ENCODE data around the gene PON2. TPM values are rescaled to one million over a fixed set of nuclear protein-coding genes. Genes with fewer than 3 reads are reported as not detected.

PON2 gene
- total RNA-seq, 2 experiments from 2014 or later = not detected

DNA sequence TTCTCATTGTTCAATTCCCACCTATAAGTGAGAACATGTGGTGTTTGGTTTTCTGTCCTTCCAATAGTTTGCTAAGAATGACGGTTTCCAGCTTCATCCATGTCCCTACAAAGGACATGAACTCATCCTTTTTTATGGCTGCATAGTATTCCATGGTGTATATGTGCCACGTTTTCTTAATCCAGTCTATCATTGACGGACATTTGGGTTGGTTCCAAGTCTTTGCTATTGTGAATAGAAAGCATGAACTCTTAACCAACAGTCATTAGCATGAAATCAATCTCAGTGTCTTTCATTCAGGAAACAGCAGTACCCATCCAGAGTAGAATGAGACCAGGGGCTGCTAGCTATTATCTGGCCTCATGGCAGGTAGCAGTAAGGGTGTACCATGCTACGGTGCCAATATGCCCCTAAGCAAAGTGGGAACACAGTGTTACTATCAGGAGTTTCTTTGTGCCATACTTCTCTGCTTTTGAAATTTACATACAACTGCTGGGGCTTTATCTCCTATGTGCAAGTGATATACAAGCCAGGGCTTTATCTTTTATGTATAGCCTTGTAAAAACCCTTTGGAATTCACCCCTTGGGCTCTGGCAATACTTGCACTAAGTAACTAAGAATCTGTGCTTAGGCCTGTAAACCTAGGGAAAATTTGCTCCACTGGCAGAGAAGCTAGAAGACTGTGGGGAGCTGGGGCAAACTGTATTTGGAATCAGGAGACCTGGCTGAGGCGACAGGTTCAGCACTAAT is 5.4 kb downstream of the PON2 start:
- ChIA-PET POLR2A (interaction anchor here (0.7 kb wide), 1 partner anchor 84 kb away, joined by 3 read pairs; no protein-coding TSS in a partner anchor), CTCF (ENCODE audit: unreplicated experiment) (no interaction called here)
- intact Hi-C loops (cut with micrococcal nuclease; ENCODE audit: unreplicated experiment) = no loop called here
- no peaks in the 10 kb centered on the region for H3K79me2 ChIP-seq (ENCODE audit: insufficient read depth, low read depth, low read length)
- no peaks in the 10 kb centered on the region for H3K36me3 ChIP-seq (ENCODE audit: insufficient read depth, low read length)
- no peak overlapping the region for H2AFZ ChIP-seq (ENCODE audit: low read length)
- H3K4me3 ChIP-seq (ENCODE audit: low read depth, low read length, poor library complexity, severe bottlenecking) = no peak overlapping the region
- H3K27ac ChIP-seq (ENCODE audit: low read depth, low read length, poor library complexity, severe bottlenecking) = no peak overlapping the region
- H3K9me2 ChIP-seq (ENCODE audit: insufficient read depth, low read length) = no peaks in the 10 kb centered on the region
- no peaks in the 10 kb centered on the region for H3K9me3 ChIP-seq (ENCODE audit: low read length)
- no TSS peak for BruUV-seq (replicated peaks)
- no peaks in the 10 kb centered on the region for H3K4me1 ChIP-seq (ENCODE audit: insufficient read depth, low read length, poor library complexity, severe bottlenecking)
- no peak for DNase-seq (ENCODE audit: low spot score)
- H4K20me1 ChIP-seq (ENCODE audit: insufficient read depth, low read length) = no peaks in the 10 kb centered on the region
- H3K4me2 ChIP-seq (ENCODE audit: low read length) = no peak overlapping the region
- TF ChIP-seq, protein P1, sequence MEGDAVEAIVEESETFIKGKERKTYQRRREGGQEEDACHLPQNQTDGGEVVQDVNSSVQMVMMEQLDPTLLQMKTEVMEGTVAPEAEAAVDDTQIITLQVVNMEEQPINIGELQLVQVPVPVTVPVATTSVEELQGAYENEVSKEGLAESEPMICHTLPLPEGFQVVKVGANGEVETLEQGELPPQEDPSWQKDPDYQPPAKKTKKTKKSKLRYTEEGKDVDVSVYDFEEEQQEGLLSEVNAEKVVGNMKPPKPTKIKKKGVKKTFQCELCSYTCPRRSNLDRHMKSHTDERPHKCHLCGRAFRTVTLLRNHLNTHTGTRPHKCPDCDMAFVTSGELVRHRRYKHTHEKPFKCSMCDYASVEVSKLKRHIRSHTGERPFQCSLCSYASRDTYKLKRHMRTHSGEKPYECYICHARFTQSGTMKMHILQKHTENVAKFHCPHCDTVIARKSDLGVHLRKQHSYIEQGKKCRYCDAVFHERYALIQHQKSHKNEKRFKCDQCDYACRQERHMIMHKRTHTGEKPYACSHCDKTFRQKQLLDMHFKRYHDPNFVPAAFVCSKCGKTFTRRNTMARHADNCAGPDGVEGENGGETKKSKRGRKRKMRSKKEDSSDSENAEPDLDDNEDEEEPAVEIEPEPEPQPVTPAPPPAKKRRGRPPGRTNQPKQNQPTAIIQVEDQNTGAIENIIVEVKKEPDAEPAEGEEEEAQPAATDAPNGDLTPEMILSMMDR (conservative IDR thresholded peaks at IDR 0.05; ENCODE audit: low read length) = no peak
- TF ChIP-seq EZH2phosphoT487 (IDR thresholded peaks at IDR 0.05; ENCODE audit: borderline replicate concordance, low read depth, low read length) = no peak

DNA sequence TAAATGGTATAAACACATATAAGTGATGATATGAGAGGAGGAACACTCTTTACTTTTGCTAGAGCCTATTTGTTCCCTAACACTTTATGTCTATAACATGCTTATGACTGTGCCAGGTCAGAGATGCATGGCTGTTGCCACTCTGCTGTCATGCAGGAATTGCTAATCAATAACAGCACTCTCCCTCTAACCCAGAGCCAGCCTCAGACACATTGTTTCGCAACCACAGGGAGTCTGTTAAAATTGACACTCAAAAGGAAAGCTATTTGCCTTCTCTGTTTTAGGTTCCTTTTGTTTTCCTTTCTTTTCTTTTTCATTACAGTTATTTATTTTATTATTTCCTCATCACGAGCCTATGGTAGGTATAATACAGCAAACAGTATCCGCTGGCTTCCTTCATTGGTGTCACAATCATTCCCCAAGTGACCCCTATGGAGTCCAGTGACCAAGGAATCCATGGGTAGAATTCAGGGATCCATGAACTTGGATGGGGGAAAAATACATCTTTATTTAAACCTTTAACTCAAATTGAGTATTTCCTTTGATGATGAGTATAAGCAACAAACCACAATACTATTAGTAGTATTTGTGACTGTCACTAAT is 6.8 kb downstream of the PON2 start:
- DNase-seq (ENCODE audit: low spot score) = no peak
- H2AFZ ChIP-seq (ENCODE audit: low read length) = no peak overlapping the region
- TF ChIP-seq, protein P1 (conservative IDR thresholded peaks at IDR 0.05; ENCODE audit: low read length) = no peak
- TF ChIP-seq EZH2phosphoT487 (IDR thresholded peaks at IDR 0.05; ENCODE audit: borderline replicate concordance, low read depth, low read length) = no peak
- H3K27ac ChIP-seq (ENCODE audit: low read depth, low read length, poor library complexity, severe bottlenecking) = no peak overlapping the region
- no peaks in the 10 kb centered on the region for H3K4me1 ChIP-seq (ENCODE audit: insufficient read depth, low read length, poor library complexity, severe bottlenecking)
- H3K79me2 ChIP-seq (ENCODE audit: insufficient read depth, low read depth, low read length) = no peaks in the 10 kb centered on the region
- no peaks in the 10 kb centered on the region for H4K20me1 ChIP-seq (ENCODE audit: insufficient read depth, low read length)
- intact Hi-C loops (cut with micrococcal nuclease; ENCODE audit: unreplicated experiment) = no loop called here
- BruUV-seq (replicated peaks) = no TSS peak
- no peaks in the 10 kb centered on the region for H3K9me2 ChIP-seq (ENCODE audit: insufficient read depth, low read length)
- H3K4me2 ChIP-seq (ENCODE audit: low read length) = no peak overlapping the region
- H3K4me3 ChIP-seq (ENCODE audit: low read depth, low read length, poor library complexity, severe bottlenecking) = no peak overlapping the region
- ChIA-PET POLR2A (no interaction called here), CTCF (ENCODE audit: unreplicated experiment) (no interaction called here)
- H3K9me3 ChIP-seq (ENCODE audit: low read length) = no peaks in the 10 kb centered on the region
- H3K36me3 ChIP-seq (ENCODE audit: insufficient read depth, low read length) = no peaks in the 10 kb centered on the region

DNA sequence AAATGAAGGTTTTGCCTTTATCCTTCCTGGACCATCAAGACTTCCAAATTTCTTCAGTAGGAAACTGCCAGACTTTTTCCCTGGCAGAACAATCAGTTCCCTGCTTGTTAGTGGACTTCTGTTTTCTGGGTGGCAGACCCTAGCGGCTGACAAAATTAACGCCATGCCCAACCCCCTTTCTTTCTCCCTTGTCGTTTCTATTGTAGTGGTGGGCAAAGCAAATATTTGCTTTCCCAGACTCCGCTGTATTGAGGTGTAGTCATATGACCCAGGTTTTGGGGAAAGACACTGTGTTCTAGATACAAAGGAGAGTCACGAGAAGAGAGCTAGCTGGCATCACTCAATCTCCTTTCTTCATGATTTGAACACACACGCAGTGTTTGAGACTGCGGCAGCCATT is 7.7 kb downstream of the PON2 start:
- Histone ChIP-seq H3K27ac (ENCODE audit: low read depth, low read length, poor library complexity, severe bottlenecking) (no peak overlapping the region), H3K4me2 (ENCODE audit: low read length) (no peak overlapping the region), H3K4me3 (ENCODE audit: low read depth, low read length, poor library complexity, severe bottlenecking) (no peak overlapping the region), H4K20me1 (ENCODE audit: insufficient read depth, low read length) (no peaks in the 10 kb centered on the region), H3K9me3 (ENCODE audit: low read length) (no peaks in the 10 kb centered on the region), H2AFZ (ENCODE audit: low read length) (no peak overlapping the region), H3K9me2 (ENCODE audit: insufficient read depth, low read length) (no peaks in the 10 kb centered on the region), H3K4me1 (ENCODE audit: insufficient read depth, low read length, poor library complexity, severe bottlenecking) (no peaks in the 10 kb centered on the region), H3K36me3 (ENCODE audit: insufficient read depth, low read length) (no peaks in the 10 kb centered on the region), H3K79me2 (ENCODE audit: insufficient read depth, low read depth, low read length) (no peaks in the 10 kb centered on the region)
- intact Hi-C loops (cut with micrococcal nuclease; ENCODE audit: unreplicated experiment) = no loop called here
- DNase-seq (ENCODE audit: low spot score) = no peak
- no TSS peak for BruUV-seq (replicated peaks)
- ChIA-PET POLR2A (no interaction called here), CTCF (ENCODE audit: unreplicated experiment) (no interaction called here)
- TF ChIP-seq EZH2phosphoT487 (IDR thresholded peaks at IDR 0.05; ENCODE audit: borderline replicate concordance, low read depth, low read length) = no peak
- TF ChIP-seq, protein P1 (conservative IDR thresholded peaks at IDR 0.05; ENCODE audit: low read length) = no peak
